Inflammatory macrophage treated with lipopolysaccharide for 4 hours (primary cell): ENCODE data around the gene LIN7A.

Source experiments
- DNase-seq: peaks from one replicate; pipeline ENCODE4 v3.0.0-alpha.2; 2020

The LIN7A gene

GRCh38 chr12:80857311-80857710, 80.4 kb downstream of the LIN7A start:
- DNase-seq = no peak

GRCh38 chr12:80849337-80849736, 88.4 kb downstream of the LIN7A start:
- no peak for DNase-seq

GRCh38 chr12:80848858-80849257, 88.9 kb downstream of the LIN7A start:
- DNase-seq = no peak

DNA sequence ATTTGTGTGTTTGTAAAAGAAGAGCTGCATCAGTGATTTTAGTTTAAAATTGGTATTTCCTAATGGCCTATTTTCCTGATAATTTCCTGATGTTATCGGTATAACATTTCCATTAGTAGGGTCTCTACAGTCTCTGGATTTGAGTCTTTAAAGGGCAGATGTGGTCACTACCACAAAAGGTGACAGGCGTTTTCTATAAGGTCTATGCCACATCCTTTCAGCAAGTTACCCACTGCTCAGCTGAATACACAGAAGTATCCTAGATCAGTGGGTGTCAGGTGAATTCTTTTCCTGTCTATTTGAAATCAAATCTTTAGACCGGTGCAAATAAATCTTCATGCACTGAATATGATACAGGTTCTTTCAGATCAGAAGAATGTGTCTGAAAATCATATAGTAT, 90.2 kb downstream of the LIN7A start:
- no peak for DNase-seq

DNA sequence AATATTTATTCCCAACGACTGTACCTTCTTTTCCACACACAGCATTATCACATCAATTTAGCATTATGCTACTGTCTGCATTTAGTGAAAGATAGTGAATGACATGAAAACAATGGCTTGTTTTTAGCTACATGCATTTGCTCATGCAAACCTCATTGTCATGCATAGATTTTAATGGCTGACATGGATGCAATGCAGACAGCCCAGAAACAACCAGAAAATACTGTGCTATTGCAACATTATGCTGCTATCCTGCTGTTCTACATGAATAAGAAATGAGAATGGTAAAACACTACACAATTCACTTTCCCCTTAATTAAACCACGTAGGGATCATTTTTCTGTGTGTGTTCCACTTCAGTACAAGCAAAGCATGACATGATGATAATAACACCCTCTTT, 90.8 kb downstream of the LIN7A start:
- DNase-seq = no peak

- no peak for DNase-seq
Observed at GRCh38 chr12:80845639-80846038, 92.1 kb downstream of the LIN7A start.

- no peak for DNase-seq
Observed at GRCh38 chr12:80843969-80844368, 93.8 kb downstream of the LIN7A start.

DNA sequence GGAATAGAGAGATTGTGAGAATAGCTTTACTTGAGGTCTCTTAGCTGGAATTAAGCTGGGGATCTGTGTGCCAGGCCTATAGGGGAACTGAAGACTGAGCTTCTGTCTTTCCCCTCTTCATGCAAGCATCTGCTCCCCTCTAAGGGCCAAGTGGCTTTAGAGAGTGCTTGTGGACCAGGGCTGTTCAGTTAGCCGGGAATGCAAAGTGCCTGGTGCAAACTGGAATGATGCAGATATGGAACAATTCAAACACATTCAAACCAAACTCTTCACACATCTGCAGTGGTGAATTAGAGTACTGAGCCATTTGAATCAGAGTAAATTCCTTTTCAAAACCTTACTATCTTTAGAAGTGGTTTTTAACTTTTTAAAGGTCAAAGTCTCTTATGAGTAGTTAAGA, 99.0 kb downstream of the LIN7A start:
- no peak for DNase-seq

DNA sequence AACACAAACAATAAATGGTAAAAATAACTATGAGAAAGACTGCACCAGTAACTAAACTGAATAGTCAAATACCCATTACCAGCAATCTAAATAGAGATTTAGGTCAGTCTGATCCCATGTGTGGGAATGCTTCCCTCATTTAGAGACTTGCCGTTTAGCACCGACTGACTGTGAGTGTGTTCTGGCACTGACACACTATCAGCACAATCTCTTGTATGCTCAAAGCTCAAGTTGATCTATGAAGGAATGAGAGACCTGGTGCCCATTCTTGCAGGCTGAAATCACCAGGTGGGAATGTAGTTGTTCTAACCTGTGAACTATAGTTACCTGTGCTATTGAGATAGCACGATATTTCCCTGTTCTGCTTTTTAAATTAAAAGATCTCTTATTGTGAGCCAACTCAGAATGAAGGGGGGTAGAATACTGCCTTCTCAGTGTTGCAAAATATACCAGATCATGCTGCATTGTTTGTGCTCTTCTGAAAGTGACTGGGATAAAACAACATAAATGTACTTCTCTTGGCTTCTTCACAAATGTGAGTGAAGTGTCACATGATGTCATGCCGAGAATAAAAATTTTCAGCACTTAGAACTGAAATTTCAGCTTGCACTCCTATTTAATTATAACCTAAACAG, 99.6 kb downstream of the LIN7A start:
- no peak for DNase-seq

- peak; percentile 3 for DNase-seq
Observed at GRCh38 chr12:80837342-80837978, 100.3 kb downstream of the LIN7A start.

- no peak for DNase-seq
Observed at GRCh38 chr12:80834724-80835123, 103.0 kb downstream of the LIN7A start.

DNA sequence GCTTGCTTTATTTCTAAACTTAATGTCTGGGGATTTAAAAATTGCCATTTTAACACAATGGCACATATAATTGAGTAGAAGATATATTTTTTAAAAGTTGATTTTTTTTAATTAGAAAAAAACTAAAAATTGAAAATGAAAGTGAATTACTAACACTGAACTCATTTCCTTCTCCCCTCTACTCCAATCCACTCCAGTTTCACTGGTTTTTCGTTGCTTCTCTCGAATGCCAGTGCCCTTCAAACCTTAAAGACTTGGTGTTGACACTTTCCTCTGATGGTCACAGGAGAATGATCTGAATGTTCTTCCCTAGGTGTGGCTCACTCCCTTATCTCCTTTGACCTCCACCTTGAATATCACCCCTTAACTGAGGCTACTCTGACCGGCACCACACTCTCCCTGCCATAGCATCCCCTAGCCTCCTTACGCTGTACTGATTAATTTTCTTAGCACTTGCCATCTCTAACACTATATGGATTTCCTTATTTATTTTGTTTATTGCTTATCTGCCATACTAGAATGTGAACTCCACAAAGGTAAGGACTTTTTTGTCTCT, 107.1 kb downstream of the LIN7A start:
- DNase-seq = no peak

DNA sequence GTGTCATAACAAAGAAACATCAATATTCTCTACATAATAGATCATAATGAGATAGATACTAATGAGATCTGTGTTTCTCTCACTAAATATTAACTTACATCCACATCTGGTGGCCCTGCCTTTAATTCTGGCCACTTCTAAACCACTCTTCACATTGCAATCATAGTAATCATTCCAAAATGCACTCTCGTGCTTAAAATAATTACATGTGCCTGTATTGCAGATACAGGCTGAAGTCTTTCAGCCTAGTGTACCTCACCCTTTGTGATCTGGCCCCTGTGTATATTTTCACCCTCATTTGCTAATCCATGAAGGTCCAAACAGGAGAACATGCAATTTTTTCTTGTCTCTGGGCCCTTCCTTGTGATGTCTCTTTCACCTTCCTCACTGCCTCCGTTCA, 108.0 kb downstream of the LIN7A start:
- no peak for DNase-seq

- DNase-seq = no peak
Observed at GRCh38 chr12:80825506-80825905, 112.2 kb downstream of the LIN7A start.

DNA sequence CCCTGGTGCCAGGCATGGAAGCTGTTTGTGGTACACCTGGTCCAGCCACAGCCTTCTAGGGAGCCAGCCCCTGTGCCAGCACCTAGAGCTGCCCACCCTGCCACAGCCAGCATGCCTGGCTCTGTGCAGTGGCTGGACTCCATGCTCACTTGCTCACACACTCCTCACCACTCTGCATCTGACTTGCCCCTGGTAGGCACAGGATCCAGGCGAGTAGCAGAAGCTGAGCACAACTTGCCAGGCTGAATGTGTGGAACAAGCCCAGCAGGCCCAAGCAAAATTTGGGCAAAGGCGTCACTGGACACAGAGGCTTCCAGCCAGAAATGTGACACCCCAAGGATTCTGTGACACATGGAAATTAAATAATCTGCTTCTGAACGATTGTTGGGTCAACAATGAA, 114.3 kb downstream of the LIN7A start:
- DNase-seq = no peak

DNA sequence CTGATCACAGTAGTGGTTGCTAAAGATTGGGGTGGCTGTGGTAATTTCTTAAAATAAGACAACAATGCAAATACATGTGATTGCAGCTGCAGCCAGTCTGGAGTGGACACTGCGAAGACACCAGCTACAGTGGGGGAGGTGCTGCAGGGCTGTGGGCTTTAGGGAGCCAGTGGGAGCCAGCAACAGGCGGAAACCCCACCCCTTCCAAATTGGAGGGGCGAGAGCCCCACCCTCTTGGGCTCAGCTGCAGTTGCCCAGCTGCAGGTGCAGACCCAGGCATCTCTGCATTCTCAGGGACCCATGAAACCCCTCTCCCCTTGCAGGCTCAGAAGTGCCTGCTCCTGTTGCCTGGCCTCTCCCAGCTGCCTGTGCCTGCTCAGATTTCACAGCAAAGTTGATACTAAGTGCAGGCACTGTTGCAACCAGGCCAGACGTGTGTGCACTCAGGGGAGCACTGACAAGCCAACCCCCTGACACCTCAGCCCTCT, 116.2 kb downstream of the LIN7A start:
- DNase-seq = no peak

- no peak for DNase-seq
Observed at GRCh38 chr12:80818878-80819277, 118.9 kb downstream of the LIN7A start.

- no peak for DNase-seq
Observed at GRCh38 chr12:80815351-80815750, 122.4 kb downstream of the LIN7A start.

GRCh38 chr12:80814453-80814852, 123.3 kb downstream of the LIN7A start:
- DNase-seq = no peak

DNA sequence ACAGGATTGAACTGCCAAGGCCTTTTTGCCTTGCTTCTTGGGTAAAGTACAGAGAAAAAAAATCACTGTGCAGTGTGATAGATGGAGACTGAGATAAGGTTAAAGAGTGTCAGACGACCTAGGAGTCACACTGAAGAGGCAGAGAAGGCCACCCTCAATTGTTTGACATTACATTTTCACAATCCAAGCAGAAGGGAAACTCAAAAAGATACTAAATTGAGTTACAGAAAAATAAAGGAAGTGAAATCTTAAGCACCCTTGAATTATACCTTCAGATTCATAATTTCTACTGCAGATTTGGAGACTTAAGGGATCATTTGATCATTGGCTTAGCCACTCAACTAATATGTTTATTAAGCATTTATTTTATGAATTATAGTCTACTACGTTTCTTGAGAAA, 123.9 kb downstream of the LIN7A start:
- no peak for DNase-seq

DNA sequence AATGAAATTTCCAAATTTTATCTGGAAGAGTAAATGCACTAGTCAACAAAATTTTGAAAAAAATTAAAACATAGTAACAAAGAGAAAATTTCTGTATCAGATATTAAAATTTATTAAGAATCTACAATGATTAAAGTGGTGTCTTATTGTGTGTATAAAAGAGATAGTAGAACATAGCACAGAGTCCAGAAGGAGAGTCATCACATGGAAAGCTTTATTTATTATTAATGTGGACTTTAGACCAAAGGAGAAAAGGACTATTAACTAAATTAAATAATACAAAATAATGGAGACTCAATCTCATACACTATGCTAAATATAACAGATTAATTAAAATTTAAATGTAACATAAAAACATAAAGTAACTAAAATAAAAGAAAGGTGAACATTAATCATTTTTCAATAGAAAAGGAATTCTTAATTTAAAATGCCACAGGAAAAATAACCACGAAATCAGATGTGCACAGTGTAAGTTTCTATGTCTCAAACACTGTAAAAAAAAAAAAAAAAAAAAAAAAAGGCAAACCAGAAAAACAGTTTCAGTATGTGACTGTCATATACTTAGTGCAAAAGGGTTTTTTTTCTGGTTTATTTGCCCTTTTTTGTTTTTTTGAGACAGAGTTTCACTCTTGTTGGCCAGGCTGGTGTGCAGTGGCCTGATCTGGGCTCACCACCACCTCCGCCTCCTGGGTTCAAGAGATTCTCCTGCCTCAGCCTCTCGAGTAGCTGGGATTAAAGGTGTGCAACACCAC, 125.6 kb downstream of the LIN7A start:
- DNase-seq = no peak

DNA sequence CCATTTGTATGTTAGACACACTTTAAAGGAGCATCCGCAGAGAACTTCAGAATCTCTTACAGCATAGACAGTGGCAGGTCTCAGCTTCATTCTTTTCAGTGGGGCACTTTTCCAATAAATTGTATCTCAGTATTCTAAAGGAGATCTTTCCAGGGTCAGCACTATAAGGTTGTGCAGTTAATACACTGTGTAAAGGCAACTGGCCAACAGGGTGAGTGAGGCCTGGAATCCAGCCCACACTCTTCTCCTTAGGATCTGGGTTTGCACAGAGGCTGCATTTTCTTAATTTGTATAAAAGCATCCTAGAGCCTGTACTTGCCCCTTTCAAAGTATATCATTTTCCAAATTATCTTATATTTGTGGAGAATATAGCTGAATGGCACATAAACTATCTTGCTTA, 126.9 kb downstream of the LIN7A start:
- no peak for DNase-seq

DNA sequence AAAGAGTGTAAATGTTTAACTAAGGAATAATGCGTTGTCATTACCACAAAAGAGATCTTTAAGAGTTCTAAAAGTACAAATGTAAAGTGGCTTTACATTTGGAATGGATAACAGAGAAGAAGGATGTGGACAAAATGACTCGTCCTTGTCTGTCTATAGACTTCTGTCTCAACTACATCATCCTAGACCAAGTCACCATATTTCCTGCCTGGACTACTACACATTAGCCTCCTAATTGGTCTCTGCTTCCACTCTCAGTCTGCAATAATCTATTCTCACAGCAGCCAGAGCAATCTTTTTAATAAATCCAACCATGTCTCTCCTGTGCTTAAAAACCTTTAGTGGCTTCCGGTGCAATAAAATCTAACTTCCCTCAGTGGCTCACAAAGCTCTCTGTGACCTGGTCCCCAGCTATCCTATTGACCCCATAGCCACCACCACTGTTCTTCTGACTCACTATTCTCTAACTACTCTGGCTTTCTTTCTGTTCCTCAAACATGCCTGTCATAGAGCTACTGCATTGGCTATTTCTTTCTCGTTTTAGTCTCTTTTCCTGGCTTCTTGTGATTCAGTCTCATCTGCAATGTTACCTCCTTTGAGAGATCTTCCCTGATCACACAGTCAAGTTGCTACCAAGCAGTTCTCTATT, 130.0 kb downstream of the LIN7A start:
- peak; percentile 1 for DNase-seq
